ENCODE data around the gene ATP1A1.

GRCh38 chr1:116418091-116418830, 45.2 kb downstream of the ATP1A1 start:
- TF ChIP-seq CTCF (conservative IDR thresholded peaks at IDR 0.05; ENCODE audit: low read length) (no peak), EZH2phosphoT487 (IDR thresholded peaks at IDR 0.05; ENCODE audit: borderline replicate concordance, low read depth, low read length) (no peak)

Measured in OCI-LY7 (cell line).